ENCODE measurements around the gene DCN.

The DCN gene

GRCh38 chr12:91185421-91185820 lies 2.8 kb upstream of the DCN start:
- no peak for DNase-seq

GRCh38 chr12:91183551-91183950 lies 934 bp upstream of the DCN start:
- no peak for DNase-seq

- DNase-seq = no peak
These were observed 1.8 kb downstream of the DCN start for GRCh38 chr12:91180582-91181395.

GRCh38 chr12:91179966-91180561 lies 2.6 kb downstream of the DCN start:
- DNase-seq = no peak

- DNase-seq = no peak
These were observed 3.3 kb downstream of the DCN start for GRCh38 chr12:91179315-91179714.

GRCh38 chr12:91178781-91179180 lies 3.8 kb downstream of the DCN start:
- no peak for DNase-seq

GRCh38 chr12:91178139-91178561 lies 4.5 kb downstream of the DCN start:
- DNase-seq = no peak

- no peak for DNase-seq
These were observed 5.2 kb downstream of the DCN start for GRCh38 chr12:91177381-91177780.

GRCh38 chr12:91176915-91177314 lies 5.7 kb downstream of the DCN start:
- no peak for DNase-seq

- DNase-seq = no peak
These were observed 6.3 kb downstream of the DCN start for GRCh38 chr12:91176358-91176757.

- no peak for DNase-seq
These were observed 9.5 kb downstream of the DCN start for GRCh38 chr12:91173124-91173523.

- DNase-seq = no peak
These were observed 10.5 kb downstream of the DCN start for GRCh38 chr12:91172096-91172495.

- no peak for DNase-seq
These were observed 11.1 kb downstream of the DCN start for GRCh38 chr12:91171476-91171875.

- DNase-seq = no peak
These were observed 19.5 kb downstream of the DCN start for GRCh38 chr12:91163116-91163515.

- DNase-seq = no peak
These were observed 21.6 kb downstream of the DCN start for GRCh38 chr12:91161009-91161408.

GRCh38 chr12:91155990-91156389 lies 26.6 kb downstream of the DCN start:
- no peak for DNase-seq

GRCh38 chr12:91154131-91154530 lies 28.5 kb downstream of the DCN start:
- no peak for DNase-seq

- no peak for DNase-seq
These were observed 38.6 kb downstream of the DCN start for GRCh38 chr12:91144053-91144452.

GRCh38 chr12:91143206-91143605 lies 39.4 kb downstream of the DCN start:
- no peak for DNase-seq

- no peak for DNase-seq
These were observed 40.4 kb downstream of the DCN start for GRCh38 chr12:91142221-91142631.

- DNase-seq = no peak
These were observed 42.3 kb downstream of the DCN start for GRCh38 chr12:91140026-91140931.

GRCh38 chr12:91139286-91139685 lies 43.3 kb downstream of the DCN start:
- no peak for DNase-seq

GRCh38 chr12:91138337-91138920 lies 44.2 kb downstream of the DCN start:
- DNase-seq = no peak
